Esophagus (tissue), 2 donors: Measurements from ENCODE around the gene ZNF879. TPM values are rescaled to one million over a fixed set of nuclear protein-coding genes. Genes with fewer than 3 reads are reported as not detected.

ENCODE experiments used
- H3K27ac ChIP-seq, 2 donors: one replicate each; pipeline ENCODE4 v1.5.1; 2013; ENCODE audit warnings: low read depth in 2 of 2, mild to moderate bottlenecking in 2 of 2, inconsistent platforms in 1 of 2, low read length in 1 of 2, moderate library complexity in 1 of 2
- H3K27me3 ChIP-seq, 2 donors: one replicate each; pipeline ENCODE4 v1.6.1; 2013; ENCODE audit warnings: low read length in 2 of 2, control low read depth in 1 of 2, mild to moderate bottlenecking in 1 of 2; ENCODE audit not compliant: insufficient read depth in 2 of 2, control insufficient read depth in 1 of 2
- H3K36me3 ChIP-seq, 2 donors: one replicate each; pipeline ENCODE4 v1.6.1; 2013; ENCODE audit warnings: low read length in 1 of 2; ENCODE audit not compliant: control insufficient read depth in 2 of 2, insufficient read depth in 2 of 2
- H3K4me1 ChIP-seq, 2 donors: one replicate each; pipeline ENCODE4 v1.6.1; 2013; ENCODE audit warnings: low read length in 1 of 2; ENCODE audit not compliant: control insufficient read depth in 2 of 2, insufficient read depth in 2 of 2
- H3K4me3 ChIP-seq, 2 donors: one replicate each; pipeline ENCODE4 v1.5.1; 2013; ENCODE audit warnings: low read length in 2 of 2, mild to moderate bottlenecking in 2 of 2, low read depth in 1 of 2, moderate library complexity in 1 of 2
- H3K9me3 ChIP-seq, 2 donors: one replicate each; pipeline ENCODE4 v1.6.1; 2013; ENCODE audit warnings: mild to moderate bottlenecking in 2 of 2, low read depth in 1 of 2, low read length in 1 of 2, moderate library complexity in 1 of 2; ENCODE audit not compliant: control insufficient read depth in 2 of 2, insufficient read depth in 1 of 2
- WGBS, 2 donors: extraction: QIAGEN DNeasy Blood & Tissue Kit; methylation state at CpG; one replicate each; pipeline ENCODE4 v1.1.7; 2013; 5-methylcytosine and 5-hydroxymethylcytosine counted together
- polyA plus RNA-seq, 2 donors: library from polyadenylated mRNA; stranded (reverse); fragments of 200-250 nt; gene quantifications; one replicate each; pipeline ENCODE4 v1.2.3, GENCODE V29; 2013
- donor health status: healthy with polysubstance abuse.
- donor health status: Bipolar disorder and iron deficiency.

Gene ZNF879
- polyA plus RNA-seq, 2 donors = 1.4 to 2.1 TPM

GRCh38 chr5:178998441-178998840 is 25.2 kb upstream of the ZNF879 start:
- peaks cover 0 to 5% of the 10 kb centered on the region in 2 donors for H3K27me3 ChIP-seq
- no peaks in the 10 kb centered on the region for H3K36me3 ChIP-seq
- H3K9me3 ChIP-seq = peaks cover 2 to 11% of the 10 kb centered on the region in 2 donors
- peaks cover 0 to 4% of the 10 kb centered on the region in 2 donors for H3K4me1 ChIP-seq
- no peak overlapping the region for H3K27ac ChIP-seq
- no peak overlapping the region for H3K4me3 ChIP-seq
- 93 to 95% methylated on average over 13 of the region's 13 CpGs for WGBS, 2 donors

GRCh38 chr5:179006564-179006963 is 17.0 kb upstream of the ZNF879 start:
- Histone ChIP-seq H3K9me3 (peaks cover 0 to 2% of the 10 kb centered on the region in 2 donors), H3K27me3 (no peaks in the 10 kb centered on the region), H3K4me1 (peaks cover 0 to 2% of the 10 kb centered on the region in 2 donors), H3K27ac (no peak overlapping the region), H3K4me3 (no peak overlapping the region), H3K36me3 (no peaks in the 10 kb centered on the region)
- WGBS, 2 donors = 86 to 89% methylated on average over 2 of the region's 2 CpGs

DNA sequence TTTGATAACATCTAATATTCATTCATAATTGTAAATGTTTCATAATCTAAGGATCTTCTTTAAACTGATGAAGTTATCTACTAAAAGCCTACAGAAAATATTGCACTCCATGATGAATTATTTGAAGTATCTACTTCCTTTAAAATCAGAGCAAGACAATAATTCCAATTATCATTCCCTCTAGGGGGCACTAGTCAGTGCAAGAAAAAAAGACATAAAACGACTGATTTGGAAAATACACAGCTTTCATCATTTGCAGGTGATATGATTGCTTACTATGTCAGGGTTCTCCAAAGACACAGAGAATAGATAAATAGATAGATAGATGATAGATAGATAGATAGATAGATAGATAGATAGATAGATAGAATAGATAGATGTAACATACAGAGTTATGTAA is 14.9 kb upstream of the ZNF879 start:
- H3K9me3 ChIP-seq = peaks cover 0 to 2% of the 10 kb centered on the region in 2 donors
- no peak overlapping the region for H3K27ac ChIP-seq
- 20 to 22% methylated on average over 1 of the region's 1 CpG for WGBS, 2 donors
- no peaks in the 10 kb centered on the region for H3K36me3 ChIP-seq
- no peak overlapping the region for H3K4me3 ChIP-seq
- H3K27me3 ChIP-seq = no peaks in the 10 kb centered on the region
- peaks cover 0 to 2% of the 10 kb centered on the region in 2 donors for H3K4me1 ChIP-seq

DNA sequence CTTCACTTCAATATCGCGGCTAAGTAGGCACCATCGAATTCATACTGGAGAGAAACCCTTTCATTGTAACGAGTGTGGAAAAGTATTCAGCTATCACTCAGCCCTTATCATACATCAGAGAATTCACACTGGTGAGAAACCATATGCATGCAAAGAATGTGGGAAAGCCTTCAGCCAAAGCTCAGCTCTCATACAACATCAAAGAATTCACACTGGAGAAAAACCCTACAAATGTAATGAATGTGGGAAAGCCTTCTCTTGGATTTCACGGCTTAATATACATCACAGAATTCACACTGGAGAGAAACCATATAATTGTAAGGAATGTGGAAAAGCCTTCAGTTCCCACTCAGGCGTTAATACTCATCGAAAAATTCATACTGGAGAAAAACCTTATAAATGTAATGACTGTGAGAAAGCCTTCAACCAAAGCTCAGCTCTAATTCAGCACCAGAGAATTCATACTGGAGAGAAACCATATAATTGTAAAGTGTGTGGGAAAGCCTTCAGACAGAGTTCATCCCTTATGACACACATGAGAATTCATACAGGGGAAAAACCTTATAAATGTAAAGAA is 9.5 kb downstream of the ZNF879 start:
- Histone ChIP-seq H3K27me3 (no peaks in the 10 kb centered on the region), H3K36me3 (peaks cover 16 to 21% of the 10 kb centered on the region in 2 donors), H3K27ac (no peak overlapping the region), H3K4me1 (no peaks in the 10 kb centered on the region), H3K4me3 (no peak overlapping the region), H3K9me3 (peaks cover 11 to 23% of the 10 kb centered on the region in 2 donors)
- WGBS, 2 donors = 96 to 98% methylated on average over 7 of the region's 7 CpGs

GRCh38 chr5:179044765-179045164 is 21.2 kb downstream of the ZNF879 start:
- Histone ChIP-seq H3K9me3 (peaks cover 0 to 4% of the 10 kb centered on the region in 2 donors), H3K36me3 (no peaks in the 10 kb centered on the region), H3K27me3 (no peaks in the 10 kb centered on the region), H3K27ac (no peak overlapping the region), H3K4me1 (no peaks in the 10 kb centered on the region), H3K4me3 (no peak overlapping the region)
- WGBS, 2 donors = 76 to 78% methylated on average over 2 of the region's 2 CpGs

- Histone ChIP-seq H3K27me3 (no peaks in the 10 kb centered on the region), H3K4me1 (peaks cover 2 to 4% of the 10 kb centered on the region in 2 donors), H3K27ac (no peak overlapping the region), H3K36me3 (no peaks in the 10 kb centered on the region), H3K9me3 (peaks cover 4 to 7% of the 10 kb centered on the region in 2 donors), H3K4me3 (no peak overlapping the region)
- 63% methylated on average over 9 of the region's 9 CpGs for WGBS, 2 donors
Measured at GRCh38 chr5:179051784-179052183, 28.2 kb downstream of the ZNF879 start.

GRCh38 chr5:179054036-179054785 is 30.6 kb downstream of the ZNF879 start:
- H3K27ac ChIP-seq = no peak overlapping the region
- H3K4me1 ChIP-seq = peaks cover 2 to 4% of the 10 kb centered on the region in 2 donors
- WGBS, 2 donors = 81 to 85% methylated on average over 15 of the region's 15 CpGs
- H3K4me3 ChIP-seq = no peak overlapping the region
- H3K27me3 ChIP-seq = no peaks in the 10 kb centered on the region
- peaks cover 0 to 7% of the 10 kb centered on the region in 2 donors for H3K9me3 ChIP-seq
- H3K36me3 ChIP-seq = no peaks in the 10 kb centered on the region

DNA sequence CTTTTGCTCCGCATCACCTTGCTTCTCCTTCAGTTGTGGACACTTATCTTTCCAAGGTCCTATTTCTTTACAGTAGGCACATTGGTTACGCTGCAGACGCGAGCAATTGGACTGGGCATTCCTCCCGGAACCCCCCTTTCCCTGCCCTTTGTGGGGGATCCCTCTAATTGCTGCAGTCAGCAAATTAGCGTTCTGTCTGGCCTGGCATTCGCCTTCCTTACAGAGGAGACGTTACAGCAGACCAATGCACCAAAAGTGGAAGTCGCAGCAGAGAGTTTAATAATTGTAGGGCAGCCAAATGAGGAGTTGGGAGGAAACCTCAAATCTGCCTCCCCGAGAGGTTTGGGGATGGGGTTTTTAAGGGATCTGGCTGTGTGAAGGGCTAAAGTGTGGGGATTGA is 31.3 kb downstream of the ZNF879 start:
- Histone ChIP-seq H3K27ac (no peak overlapping the region), H3K4me3 (no peak overlapping the region), H3K4me1 (peaks cover 2 to 4% of the 10 kb centered on the region in 2 donors), H3K36me3 (no peaks in the 10 kb centered on the region), H3K27me3 (no peaks in the 10 kb centered on the region), H3K9me3 (peaks cover 0 to 7% of the 10 kb centered on the region in 2 donors)
- WGBS, 2 donors = 87 to 90% methylated on average over 10 of the region's 10 CpGs

- H3K9me3 ChIP-seq = peaks cover 0 to 7% of the 10 kb centered on the region in 2 donors
- 49 to 57% methylated on average over 3 of the region's 3 CpGs for WGBS, 2 donors
- H3K4me3 ChIP-seq = no peak overlapping the region
- no peak overlapping the region for H3K27ac ChIP-seq
- H3K36me3 ChIP-seq = no peaks in the 10 kb centered on the region
- peaks cover 2 to 4% of the 10 kb centered on the region in 2 donors for H3K4me1 ChIP-seq
- H3K27me3 ChIP-seq = no peaks in the 10 kb centered on the region
Measured at GRCh38 chr5:179055436-179055835, 31.8 kb downstream of the ZNF879 start.
